Common myeloid progenitor, CD34-positive (primary cell): Measurements from ENCODE around the gene LYZL6.

Experiments
- CTCF ChIA-PET: fragments of 350-600 bp; sonication (Branson Sonifier 250); formaldehyde crosslinking; loops from one replicate; lab custom pipeline; 2021; ENCODE audit warnings: antibody characterized with exemption; lab: Charles Lee
- POLR2A ChIA-PET: fragments of 350-600 bp; sonication (Branson Sonifier 250); formaldehyde crosslinking; loops from one replicate; lab custom pipeline; 2021; ENCODE audit warnings: antibody characterized with exemption; lab: Charles Lee
- DNase-seq, 3 donors: peaks; one replicate each; pipeline versions ENCODE4 v3.0.0 to v3.0.0-alpha.2; 2013
- H3K27ac ChIP-seq, 2 experiments: 1 replicate in 1 of 2; 2 replicates in 1 of 2; pipeline ENCODE4 v1.7.0; 2013; ENCODE audit warnings: inconsistent platforms in 2 of 2, low read length in 2 of 2, mild to moderate bottlenecking in 2 of 2, low read depth in 1 of 2, moderate library complexity in 1 of 2; ENCODE audit not compliant: severe bottlenecking in 2 of 2, insufficient read depth in 1 of 2, poor library complexity in 1 of 2
- H3K27me3 ChIP-seq, 5 experiments: replicated peaks in 2 of 5; 1 replicate in 3 of 5; 2 replicates in 2 of 5; pipeline versions ENCODE4 v1.6.1 to v1.7.0; 2013; ENCODE audit warnings: low read length in 4 of 5, mild to moderate bottlenecking in 2 of 5, moderate library complexity in 2 of 5, inconsistent platforms in 1 of 5; ENCODE audit not compliant: insufficient read depth in 5 of 5, control insufficient read depth in 4 of 5
- H3K36me3 ChIP-seq, 4 experiments: 1 replicate in 2 of 4; 2 replicates in 2 of 4; pipeline versions ENCODE4 v1.6.1 to v1.7.0; 2013; ENCODE audit warnings: low read length in 3 of 4, control low read depth in 1 of 4, mild to moderate bottlenecking in 1 of 4; ENCODE audit not compliant: control insufficient read depth in 4 of 4, insufficient read depth in 4 of 4
- H3K4me1 ChIP-seq, 4 experiments: 1 replicate in 3 of 4; 2 replicates in 1 of 4; pipeline versions ENCODE4 v1.6.1 to v1.7.1; 2013; ENCODE audit warnings: low read length in 3 of 4, mild to moderate bottlenecking in 3 of 4, control low read depth in 1 of 4, inconsistent platforms in 1 of 4, moderate library complexity in 1 of 4; ENCODE audit not compliant: control insufficient read depth in 4 of 4, insufficient read depth in 4 of 4; ENCODE audit errors: control extremely low read depth in 1 of 4
- H3K4me3 ChIP-seq, 7 experiments: 1 replicate in 4 of 7; 2 replicates in 3 of 7; pipeline versions ENCODE4 v1.5.1 to v1.7.0; 2013; ENCODE audit warnings: mild to moderate bottlenecking in 7 of 7, low read length in 6 of 7, moderate library complexity in 6 of 7, inconsistent platforms in 2 of 7, low read depth in 2 of 7, control low read depth in 1 of 7; ENCODE audit not compliant: insufficient read depth in 4 of 7, control insufficient read depth in 1 of 7; ENCODE audit errors: extremely low read depth in 1 of 7
- H3K9me3 ChIP-seq, 5 experiments: 1 replicate in 4 of 5; 2 replicates in 1 of 5; pipeline versions ENCODE4 v1.6.1 to v1.7.1; 2013; ENCODE audit warnings: low read length in 4 of 5, mild to moderate bottlenecking in 2 of 5, inconsistent platforms in 1 of 5, low read depth in 1 of 5, moderate library complexity in 1 of 5; ENCODE audit not compliant: control insufficient read depth in 4 of 5, insufficient read depth in 2 of 5; ENCODE audit errors: control extremely low read depth in 1 of 5
- WGBS: methylation state at CpG from one replicate; pipeline ENCODE4 v1.1.5; 2013; ENCODE audit not compliant: insufficient coverage; 5-methylcytosine and 5-hydroxymethylcytosine counted together

The LYZL6 gene

DNA sequence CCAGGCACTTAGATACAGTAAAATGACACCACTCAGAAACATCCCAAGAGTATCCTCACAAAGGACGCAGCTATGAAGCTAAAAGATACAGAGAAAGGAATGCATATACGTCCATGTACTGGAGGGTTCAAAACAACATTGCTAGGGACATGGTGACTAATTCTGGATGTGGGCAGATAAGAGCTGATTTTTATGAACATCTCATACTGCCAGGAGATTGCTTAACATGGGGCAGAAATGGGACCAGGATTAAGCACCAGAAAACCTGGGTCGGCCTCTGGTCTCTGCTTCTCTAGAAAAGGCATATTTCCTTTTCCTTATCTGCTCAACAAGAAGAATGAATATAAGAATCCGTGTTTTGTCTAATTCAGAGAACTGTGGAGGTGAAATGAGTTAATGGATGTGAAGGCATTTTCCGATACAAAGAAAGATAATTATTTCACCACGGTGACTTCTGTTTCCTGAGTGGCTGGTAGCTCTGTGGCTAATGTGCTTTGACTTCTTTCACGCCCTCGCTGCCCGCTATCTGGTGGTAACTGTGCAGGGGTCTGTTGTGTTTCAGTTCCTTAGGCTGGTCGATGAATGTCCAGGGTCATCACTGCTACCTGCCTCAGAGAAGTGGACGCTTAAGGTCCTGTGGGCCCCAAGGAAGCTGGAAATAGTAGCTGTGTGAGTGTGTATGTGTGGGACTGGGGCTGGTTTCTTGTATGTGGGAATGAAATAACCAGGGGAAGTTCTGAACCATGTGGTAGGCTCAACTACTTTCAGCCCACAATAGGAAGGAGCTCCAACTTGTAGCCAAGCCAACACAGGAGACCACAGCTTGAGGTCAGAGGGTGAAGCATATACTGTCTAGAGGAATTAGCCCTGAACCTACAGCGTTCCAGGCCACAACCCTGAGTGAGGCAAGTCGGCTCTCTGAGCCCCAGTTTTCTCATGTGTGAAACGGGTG lies 47.6 kb downstream of the LYZL6 start:
- POLR2A ChIA-PET = interaction anchor here (0.6 kb wide), 1 partner anchor 30 kb away, joined by 3 read pairs; no protein-coding TSS in a partner anchor
- peak overlapping the region in 1 of 2 experiments; percentile 52 for H3K27ac ChIP-seq
- H3K4me3 ChIP-seq = peak overlapping the region in 5 of 7 experiments; percentile 15 to 65 (median 41)
- CTCF ChIA-PET = interaction anchor here (0.9 to 1.7 kb wide), 7 partner anchors 16 to 252 kb away, joined by 3 to 5 read pairs (median 3); no protein-coding TSS in a partner anchor
- 4% methylated on average over 12 of the region's 14 CpGs for WGBS
- DNase-seq = peak; percentile 53 to 93 (median 93)
- H3K36me3 ChIP-seq = no peaks in the 10 kb centered on the region
- H3K4me1 ChIP-seq = peaks cover 4 to 48% (median 35%) of the 10 kb centered on the region in 4 experiments
- H3K9me3 ChIP-seq = no peaks in the 10 kb centered on the region
- H3K27me3 ChIP-seq = no peaks in the 10 kb centered on the region

DNA sequence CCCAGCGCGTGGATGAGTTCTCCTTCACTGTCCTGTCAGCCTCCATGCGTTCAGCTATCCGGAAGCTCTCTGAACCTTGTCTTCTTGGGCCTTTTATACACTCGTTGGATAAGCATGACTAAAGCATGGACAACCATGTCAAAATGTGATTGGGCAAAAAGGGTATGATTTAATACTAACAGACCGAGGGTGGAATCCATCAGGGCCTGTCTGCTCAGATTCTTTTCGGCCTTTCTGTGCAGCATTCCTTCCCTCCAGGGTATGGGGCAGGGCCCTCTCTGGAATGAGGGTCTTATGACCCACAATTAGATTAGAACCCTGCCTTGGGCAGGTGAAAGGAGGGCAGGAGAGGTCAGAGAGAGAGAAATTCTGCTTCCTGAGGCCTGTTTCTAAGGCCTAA lies 49.3 kb downstream of the LYZL6 start:
- ChIA-PET POLR2A (no interaction called here), CTCF (interaction anchor here (1.2 kb wide), 1 partner anchor 17 kb away, joined by 3 read pairs; no protein-coding TSS in a partner anchor)
- H3K27me3 ChIP-seq = no peaks in the 10 kb centered on the region
- 100% methylated on average over 7 of the region's 7 CpGs for WGBS
- DNase-seq = no peak
- H3K4me3 ChIP-seq = no peak overlapping the region
- no peak overlapping the region for H3K27ac ChIP-seq
- H3K36me3 ChIP-seq = no peaks in the 10 kb centered on the region
- peaks cover 4 to 41% (median 34%) of the 10 kb centered on the region in 4 experiments for H3K4me1 ChIP-seq
- H3K9me3 ChIP-seq = no peaks in the 10 kb centered on the region

DNA sequence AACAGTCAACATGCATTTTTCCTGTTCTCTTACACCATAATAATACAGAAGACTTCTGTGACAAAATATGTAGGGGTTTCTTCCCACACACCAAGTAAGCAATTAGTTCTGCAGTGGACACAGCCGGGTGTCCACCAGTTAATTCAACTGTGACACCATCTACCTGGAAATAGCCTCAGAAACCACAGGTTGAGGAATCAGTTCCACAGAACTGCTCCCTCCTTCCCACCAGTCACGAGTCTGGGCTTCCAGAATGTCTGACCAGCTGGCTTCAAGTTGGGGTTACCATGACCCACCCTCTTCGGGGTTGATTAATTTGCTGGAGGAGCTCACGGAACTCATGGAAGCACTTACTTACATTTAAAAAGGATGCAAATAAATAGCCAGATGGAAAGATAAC lies 49.8 kb downstream of the LYZL6 start:
- H3K27me3 ChIP-seq = no peaks in the 10 kb centered on the region
- H3K36me3 ChIP-seq = no peaks in the 10 kb centered on the region
- POLR2A ChIA-PET = no interaction called here
- H3K4me3 ChIP-seq = no peak overlapping the region
- no peaks in the 10 kb centered on the region for H3K9me3 ChIP-seq
- WGBS = 96% methylated on average over 4 of the region's 4 CpGs
- CTCF ChIA-PET = interaction anchor here (1.2 kb wide), 1 partner anchor 18 kb away, joined by 3 read pairs; no protein-coding TSS in a partner anchor
- DNase-seq = no peak
- H3K4me1 ChIP-seq = peaks cover 4 to 36% (median 30%) of the 10 kb centered on the region in 4 experiments
- no peak overlapping the region for H3K27ac ChIP-seq

DNA sequence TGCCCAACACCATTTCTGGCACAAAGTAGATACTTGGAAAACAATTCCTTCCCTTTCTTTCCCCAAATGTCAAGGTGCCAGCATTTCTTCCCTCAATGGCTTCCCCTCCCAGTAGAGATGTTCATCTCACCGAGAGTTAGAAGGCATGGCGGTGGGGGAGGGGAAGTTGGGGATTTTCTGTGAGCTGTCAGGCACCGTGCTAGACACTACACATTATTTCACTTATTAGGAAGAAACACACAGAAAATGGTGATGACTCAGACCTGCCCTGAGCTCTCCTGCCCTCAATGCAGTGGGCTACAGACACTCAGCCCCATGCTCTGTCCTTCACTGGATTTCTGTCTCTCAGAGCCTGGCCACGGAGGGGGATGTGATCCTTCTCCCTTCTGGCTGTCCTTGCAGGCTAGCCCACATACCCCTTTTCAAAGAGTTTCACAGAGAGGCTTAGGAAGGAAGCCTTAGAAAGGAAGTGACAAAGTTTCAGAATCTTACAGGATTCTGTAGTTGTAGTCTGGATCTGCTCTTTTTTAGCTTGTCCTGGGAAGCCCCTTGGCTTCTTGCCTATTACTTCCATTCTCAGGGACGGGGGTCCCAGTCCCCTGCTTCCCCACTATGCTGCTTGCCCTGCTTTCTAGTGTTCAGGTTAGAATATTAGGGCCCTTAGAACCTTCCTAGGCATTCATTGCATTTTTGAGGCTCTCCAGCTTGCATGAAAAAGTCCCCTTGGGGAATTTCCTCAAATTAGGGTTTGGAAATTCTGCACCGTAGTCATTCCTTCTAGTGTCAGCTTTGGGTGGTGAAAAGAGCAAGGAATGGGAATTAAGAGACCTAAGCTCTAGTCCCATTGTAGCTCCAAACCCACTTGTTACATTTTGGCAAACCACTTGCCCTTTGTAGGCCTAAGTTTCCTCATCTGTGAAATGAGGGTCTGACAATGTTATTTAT lies 51.1 kb downstream of the LYZL6 start:
- POLR2A ChIA-PET = no interaction called here
- WGBS = 72% methylated on average over 2 of the region's 6 CpGs
- peaks cover 4 to 26% (median 22%) of the 10 kb centered on the region in 4 experiments for H3K4me1 ChIP-seq
- H3K36me3 ChIP-seq = no peaks in the 10 kb centered on the region
- H3K4me3 ChIP-seq = no peak overlapping the region
- CTCF ChIA-PET = interaction anchor here (1.0 to 1.2 kb wide), 2 partner anchors 13 to 66 kb away, joined by 3 read pairs; no protein-coding TSS in a partner anchor
- peak in 1 of 3 donors; percentile 21 for DNase-seq
- H3K9me3 ChIP-seq = no peaks in the 10 kb centered on the region
- no peaks in the 10 kb centered on the region for H3K27me3 ChIP-seq
- H3K27ac ChIP-seq = no peak overlapping the region

DNA sequence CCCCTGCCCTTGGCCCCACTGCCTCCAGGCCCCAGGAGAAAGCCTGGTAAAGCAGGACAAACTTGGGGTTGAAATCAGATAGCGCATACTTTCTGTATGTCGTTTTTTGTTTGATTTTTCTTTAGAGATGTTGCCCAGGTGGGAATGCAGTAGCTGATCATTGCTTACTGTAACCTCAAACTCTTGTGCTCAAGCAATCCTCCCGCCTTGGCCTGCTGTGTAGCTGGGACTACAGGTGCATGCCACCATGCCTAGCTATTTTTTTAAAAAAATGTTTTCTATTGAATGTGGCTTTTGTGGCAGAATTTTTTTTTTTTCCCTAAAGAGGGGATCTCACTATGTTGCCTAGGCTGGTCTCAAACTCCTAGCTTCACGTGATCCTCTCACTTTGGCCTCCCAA lies 52.2 kb downstream of the LYZL6 start:
- whole genome bisulfite sequencing = 95% methylated on average over 2 of the region's 4 CpGs
- DNase-seq = no peak
- Histone ChIP-seq H3K27me3 (no peaks in the 10 kb centered on the region), H3K36me3 (no peaks in the 10 kb centered on the region), H3K9me3 (no peaks in the 10 kb centered on the region), H3K4me3 (no peak overlapping the region), H3K4me1 (peaks cover 4 to 21% (median 17%) of the 10 kb centered on the region in 4 experiments), H3K27ac (no peak overlapping the region)
- ChIA-PET CTCF (interaction anchor here (0.6 kb wide), 1 partner anchor 147 kb away, joined by 3 read pairs; no protein-coding TSS in a partner anchor), POLR2A (interaction anchor here (0.6 kb wide), 3 partner anchors 28 to 1353 kb away, joined by 3 to 5 read pairs (median 5); no protein-coding TSS in a partner anchor)

DNA sequence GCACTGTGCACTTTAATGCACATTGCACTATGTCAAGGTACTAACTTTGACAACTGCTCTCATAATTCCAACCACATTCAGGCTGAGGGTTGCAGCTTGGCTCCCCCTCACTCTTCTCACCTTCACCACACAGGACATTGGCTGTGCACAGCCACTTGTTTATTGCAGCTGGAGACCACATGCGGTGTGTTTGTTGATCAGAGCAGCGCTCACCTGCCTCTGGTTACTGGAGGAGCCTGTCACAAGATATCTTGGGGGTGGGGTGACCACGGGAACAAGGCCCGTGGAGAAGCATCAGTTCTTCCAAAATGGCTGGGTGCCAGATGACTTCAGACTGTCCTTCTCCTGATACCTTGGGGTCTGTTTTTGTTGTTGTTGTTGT lies 52.7 kb downstream of the LYZL6 start:
- 81% methylated on average over 4 of the region's 4 CpGs for WGBS
- POLR2A ChIA-PET = interaction anchor here (0.6 kb wide), 3 partner anchors 27 to 1353 kb away, joined by 3 to 5 read pairs (median 5); no protein-coding TSS in a partner anchor
- CTCF ChIA-PET = interaction anchor here (0.6 kb wide), 1 partner anchor 147 kb away, joined by 3 read pairs; no protein-coding TSS in a partner anchor
- Histone ChIP-seq H3K36me3 (no peaks in the 10 kb centered on the region), H3K4me3 (no peak overlapping the region), H3K9me3 (no peaks in the 10 kb centered on the region), H3K27ac (no peak overlapping the region), H3K4me1 (peaks cover 4 to 16% (median 12%) of the 10 kb centered on the region in 4 experiments), H3K27me3 (no peaks in the 10 kb centered on the region)
- no peak for DNase-seq
